Activated CD4-positive, alpha-beta T cell treated with anti-CD3 and anti-CD28 coated beads, Interleukin-2, amount 50 U/mL, for 48 hours (primary cell): ENCODE data around the gene SLC24A4.

ENCODE experiments used
- DNase-seq, 2 experiments: peaks; one replicate each; pipeline ENCODE4 v3.0.0-alpha.2; 2020

Gene SLC24A4

DNA sequence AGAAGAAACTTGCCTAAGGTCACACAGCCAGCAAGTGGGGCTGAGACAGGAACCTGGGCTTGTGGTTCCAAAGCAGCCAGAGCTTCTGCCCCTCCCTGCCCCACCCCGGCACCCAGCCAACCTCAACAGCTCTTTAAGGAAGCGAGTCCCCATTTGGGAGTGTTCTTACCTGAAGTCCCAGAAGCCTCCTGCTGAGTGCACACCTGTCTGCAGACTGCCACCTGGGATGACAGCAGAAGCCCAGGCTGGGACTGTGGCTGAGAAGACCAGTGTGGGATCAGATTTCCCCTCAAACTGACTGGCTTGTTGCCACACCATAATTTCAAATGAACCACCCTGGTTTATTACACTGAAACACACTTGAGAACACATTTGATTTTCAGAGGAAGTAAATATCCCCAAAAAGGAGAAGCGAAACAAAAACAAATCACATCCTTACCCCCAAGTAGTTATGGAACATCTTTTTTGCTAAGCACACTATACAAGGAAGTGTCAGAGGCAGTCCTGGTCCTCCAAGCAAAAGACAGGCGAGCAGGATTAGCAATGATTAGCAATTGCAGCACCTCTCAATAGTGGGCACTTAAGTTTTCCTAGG is 184.3 kb downstream of the SLC24A4 start:
- no peak for DNase-seq

DNA sequence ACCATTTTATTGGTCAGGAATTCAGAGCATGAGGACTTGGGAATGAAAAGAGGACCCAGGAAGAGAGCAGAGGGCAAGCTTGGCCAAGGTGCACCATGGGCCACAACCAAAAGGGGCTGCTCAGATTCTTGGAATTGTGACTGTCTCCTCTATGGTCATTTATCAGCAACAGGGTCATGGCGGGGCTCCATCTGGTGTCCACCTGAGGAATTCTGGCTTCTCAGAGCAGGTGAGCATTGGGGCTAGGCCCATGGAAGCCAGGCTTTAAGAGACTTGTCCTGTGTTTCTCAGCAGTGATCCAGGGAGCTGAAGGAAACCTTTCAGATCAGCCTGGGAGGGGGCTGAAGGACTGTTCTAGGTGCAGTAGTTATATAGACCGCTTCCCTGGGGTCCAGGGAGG is 188.0 kb downstream of the SLC24A4 start:
- DNase-seq, result no peak

DNA sequence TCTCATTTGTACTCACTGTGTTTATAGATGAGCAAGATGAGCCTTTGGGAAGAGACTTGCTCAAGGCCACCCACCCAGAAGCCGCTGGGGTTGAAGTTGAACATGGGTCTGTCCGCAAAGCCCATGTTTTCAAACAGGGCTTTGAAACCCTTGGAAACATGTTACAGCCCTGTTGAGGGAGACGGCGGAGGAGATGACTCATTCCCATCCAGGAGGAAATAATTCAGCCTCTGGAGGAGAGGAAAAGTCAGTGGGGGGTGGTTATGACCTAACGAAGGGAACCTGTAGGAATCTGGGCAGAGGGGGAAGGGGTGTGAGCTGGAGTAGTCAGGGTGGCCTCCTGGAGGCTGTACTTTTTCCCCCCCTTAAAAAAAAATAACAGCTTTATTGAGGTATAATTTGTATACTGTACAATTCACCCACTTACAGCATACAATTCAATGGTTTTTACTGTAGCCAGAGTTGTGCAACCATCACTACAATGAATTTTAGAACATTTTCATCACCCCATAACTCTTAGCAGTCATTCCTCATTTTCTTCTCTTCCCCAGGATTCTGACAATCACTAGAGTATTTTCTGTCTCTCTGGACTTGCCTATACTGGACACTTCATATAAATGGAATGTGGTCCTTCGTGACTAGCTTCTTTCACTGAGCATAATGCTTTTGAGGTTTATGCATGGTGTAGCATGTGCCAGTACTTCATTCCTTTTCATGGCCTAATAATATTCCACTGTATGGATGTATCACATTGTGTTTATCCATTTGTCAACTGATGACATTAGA is 188.7 kb downstream of the SLC24A4 start:
- DNase-seq, result no peak

DNA sequence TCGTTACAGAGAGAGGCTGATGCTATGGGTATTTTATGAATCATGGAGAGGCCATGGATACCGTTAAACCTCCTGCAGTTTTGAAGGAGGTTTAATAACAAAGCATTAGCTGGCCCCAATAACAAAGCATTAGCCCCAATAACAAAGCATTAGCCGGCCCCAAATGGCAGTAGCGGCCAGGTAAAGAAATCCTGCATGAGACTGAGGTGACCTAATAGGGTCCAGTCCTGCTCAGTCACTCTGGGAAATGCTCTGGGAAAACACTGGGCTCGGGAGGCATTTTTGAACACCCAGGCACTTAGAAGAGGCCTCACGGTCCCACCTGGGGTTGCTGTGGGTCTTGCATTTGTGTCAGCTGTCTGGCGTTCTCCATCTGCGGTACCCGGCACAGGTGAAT is 189.8 kb downstream of the SLC24A4 start:
- no peak for DNase-seq

DNA sequence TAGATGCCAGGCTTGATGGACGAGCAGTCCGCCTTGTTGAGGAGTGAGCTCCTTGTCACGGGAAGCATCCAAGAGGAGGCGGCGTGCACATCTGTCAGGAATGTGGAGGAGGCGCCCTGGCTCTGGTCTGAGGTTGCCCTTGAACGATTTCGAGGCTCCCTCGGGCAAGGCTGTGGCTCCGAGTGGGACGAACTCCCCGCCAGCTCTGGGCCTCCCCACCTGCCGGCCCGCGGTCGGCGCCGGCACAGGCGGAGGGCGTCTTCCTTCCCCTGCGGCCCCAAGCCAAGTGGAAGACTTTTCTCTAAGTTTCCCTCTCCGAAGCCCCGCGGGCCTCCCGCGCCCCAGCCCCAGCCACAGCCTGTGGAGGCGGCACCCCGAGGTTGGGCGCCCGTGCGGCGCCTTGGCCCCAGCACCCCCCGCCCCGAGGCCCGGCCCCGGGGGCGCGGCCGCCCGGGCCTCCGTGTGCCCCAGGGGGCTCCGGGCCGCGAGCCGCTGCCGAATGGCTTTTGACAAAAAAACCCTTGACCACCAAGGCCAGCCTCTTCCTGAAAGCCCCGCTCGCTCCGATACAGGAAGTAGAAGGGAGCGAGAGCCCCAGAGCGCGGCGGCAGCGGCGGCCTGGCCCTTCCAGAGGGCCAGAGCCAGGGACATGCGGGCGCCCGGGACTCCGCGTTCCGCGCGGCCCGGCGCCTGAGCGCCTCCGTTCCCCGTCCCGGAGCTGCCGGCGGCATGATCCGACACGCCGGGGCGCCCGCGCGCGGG is 190.4 kb downstream of the SLC24A4 start, which contains the start of gene RIN3:
Gene RIN3 (plus strand): TSS at position 578 of the 762 bp plus-strand sequence. CDS start 152 bp downstream, at position 730.
- DNase-seq, result peak; percentile 46 to 52

DNA sequence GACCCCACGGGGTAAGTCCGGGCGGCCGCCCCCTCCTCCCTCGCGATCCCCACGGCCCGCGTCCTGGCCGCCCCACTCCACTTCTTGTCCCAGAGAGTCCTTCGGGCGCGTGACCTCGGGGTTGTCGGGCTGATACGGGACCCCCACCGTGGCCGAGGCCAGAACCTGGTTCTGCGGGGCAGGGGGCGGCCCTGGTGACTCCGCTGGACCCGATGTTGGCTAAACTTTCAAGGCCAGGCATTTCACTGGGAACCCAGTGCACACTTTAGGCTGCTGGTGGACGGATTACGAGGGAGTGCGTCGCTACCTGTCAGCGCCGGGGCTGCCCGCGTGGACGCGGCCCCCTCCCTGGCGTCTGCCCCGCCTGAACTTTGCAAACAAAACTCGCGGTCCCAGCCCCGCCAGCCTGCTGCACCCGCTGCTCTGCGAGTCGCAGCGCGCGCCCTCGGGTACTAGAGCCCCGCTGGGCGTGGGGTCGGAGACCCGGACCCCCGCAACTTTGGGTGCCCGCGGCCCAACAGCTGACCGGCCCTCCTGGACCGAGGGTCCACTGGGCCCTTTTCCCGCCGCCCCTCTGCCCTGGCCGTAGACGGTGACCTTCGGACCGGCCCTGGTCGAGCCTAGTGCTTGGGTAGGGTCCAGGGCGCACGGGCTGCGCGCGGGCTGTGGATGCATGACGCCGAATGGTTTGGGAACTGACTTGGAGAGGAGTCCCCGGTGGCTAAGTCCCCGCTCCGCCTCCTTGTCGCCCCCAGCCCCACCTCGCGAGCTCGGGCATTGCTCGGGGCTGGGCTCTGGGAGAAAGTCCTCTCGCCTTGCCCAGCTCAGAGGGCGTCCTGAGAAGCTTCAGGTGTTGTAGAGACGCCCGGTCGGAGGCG is 191.2 kb downstream of the SLC24A4 start:
- peak; percentile 28 to 29 for DNase-seq

DNA sequence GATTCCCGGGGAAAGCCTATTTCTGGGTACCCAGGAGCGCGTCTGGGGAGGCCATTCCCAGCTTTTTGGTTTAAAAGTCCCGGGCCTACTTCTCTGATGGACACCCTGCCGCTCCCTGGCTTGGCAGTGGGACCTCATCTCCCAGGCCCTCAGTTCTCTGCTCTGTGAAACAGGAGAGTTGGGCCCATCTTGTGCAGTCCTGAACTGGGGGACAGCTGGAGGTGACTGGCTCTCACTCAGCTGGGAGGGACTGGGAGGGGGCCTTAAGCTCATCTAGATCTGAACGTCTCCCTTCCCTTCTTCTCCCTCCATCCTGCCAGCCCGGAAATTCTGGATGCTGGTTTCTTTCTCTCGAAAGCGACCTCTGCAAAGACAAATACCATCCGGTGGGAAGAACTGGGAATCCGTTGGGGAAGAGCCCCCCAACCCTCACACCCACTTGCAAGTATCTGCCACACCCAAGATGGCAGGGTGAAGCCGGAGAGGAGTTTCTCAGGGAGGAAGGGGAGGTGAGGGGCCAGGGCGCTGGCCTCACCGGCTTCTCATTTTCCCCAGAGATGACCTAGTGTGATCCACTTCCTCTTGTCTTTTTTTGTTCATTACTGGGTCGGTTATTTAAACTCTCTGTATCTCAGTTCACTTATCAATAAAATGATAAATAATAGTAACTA is 192.0 kb downstream of the SLC24A4 start:
- DNase-seq, result no peak

DNA sequence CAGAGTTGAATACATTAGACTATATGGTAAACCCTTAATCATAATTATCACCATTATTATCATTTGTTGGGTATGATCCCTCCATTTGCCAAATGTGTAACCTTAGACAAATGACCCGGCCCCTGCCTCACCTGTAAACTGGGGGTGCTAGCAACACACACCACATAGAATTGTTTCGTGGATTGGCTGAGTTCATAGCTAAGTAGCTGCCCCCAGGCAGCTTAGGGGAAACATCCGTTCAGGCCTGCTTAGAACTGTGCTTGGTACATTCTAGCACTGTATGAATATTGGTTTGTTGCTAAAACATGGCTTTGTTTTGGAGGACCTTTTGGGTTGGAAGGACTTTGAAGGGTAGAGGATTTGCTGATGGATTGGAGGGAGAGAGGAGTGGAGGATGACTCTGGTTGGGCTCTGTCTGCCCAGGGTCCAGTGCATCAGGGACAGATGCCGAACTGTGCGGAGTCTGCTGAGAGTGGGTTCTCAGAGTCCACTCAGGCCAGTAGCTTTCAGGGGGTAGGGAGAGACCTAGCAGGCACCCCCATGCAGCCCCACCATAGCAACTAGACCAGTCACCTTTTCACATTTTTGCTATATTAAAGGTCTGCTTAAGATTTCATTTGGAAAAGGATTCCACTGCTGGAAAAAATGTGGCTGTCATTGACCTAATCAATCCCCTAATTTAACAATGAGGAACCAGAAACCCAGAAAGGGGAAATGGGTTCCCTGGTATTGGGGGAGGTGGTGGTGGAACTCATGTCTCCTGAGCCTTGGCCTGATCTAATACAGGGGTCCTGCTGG is 192.8 kb downstream of the SLC24A4 start:
- no peak for DNase-seq

DNA sequence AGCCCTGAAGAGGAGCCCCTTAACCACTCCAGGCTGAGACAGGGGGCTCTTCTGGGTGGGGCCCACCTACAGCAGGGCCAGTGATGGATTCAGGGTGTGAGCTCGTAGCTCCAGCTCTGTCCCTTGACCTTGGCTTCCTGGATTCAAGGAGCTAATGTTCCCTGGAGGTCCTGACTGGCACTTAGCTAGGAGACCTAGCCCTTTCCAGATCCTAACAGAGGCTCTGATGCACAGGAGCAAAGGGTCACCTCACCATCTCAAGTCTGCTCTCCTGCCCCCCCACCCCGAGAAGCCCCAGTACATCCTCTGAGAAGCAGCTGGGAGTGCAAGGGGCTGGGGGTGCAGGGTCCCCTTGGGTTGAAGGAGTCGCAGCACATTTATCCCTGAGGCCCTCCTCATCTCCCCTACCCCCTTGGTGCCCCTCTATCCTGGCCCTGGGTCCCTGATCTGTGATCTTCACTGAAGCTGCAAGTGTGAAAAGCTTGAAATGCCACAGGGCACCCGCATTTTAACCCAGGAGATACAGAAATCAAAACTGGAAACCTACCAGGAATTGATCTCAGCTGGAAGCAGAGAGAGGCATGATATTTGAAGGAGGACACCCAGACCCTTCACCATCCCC is 193.5 kb downstream of the SLC24A4 start:
- DNase-seq, result no peak

DNA sequence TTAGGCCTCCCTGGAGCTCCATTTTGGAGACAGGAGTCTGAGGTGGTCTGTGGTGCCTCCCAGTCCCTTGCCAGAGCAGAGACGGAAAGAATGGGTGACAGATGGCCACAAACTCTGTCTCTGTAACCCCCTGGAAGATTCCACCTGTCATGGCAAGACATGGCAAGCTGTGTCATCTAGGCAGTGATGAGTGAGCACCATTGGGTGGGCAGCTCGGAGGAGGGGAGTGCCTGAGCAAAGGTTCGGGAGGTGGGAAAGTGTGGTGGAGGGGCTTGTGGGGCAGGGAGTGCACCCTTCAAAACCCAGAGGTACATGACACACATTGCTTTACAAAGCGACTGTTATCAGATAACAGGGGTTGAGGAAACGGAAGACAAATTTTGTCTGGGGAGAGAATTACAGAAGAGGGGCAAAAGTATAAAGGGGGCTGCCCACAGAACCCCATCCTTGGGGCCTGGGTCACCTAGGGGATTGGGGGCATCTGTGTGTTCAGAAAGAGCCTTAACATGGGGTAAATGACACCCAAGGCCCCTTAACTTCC is 194.1 kb downstream of the SLC24A4 start:
- DNase-seq, result no peak

DNA sequence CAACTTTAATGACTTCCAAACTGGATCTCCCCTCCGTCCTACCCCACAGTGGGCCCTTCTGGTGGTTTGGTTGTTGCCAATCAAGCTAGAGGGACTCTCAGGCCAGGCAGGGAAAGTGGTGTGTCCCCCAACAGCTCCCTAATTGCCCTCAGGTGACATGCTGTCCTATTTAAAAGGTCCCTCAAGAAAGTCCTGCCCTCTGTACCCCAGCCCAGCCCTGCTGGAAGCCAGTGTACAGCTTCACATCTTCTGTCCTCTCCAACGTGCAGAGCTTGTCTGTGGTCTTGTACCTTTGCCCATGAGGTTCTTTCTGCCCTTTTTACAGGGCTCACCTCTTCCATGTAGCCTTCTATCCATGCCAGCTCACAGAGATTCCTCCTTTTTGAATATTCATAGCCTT is 194.8 kb downstream of the SLC24A4 start:
- DNase-seq, result no peak

DNA sequence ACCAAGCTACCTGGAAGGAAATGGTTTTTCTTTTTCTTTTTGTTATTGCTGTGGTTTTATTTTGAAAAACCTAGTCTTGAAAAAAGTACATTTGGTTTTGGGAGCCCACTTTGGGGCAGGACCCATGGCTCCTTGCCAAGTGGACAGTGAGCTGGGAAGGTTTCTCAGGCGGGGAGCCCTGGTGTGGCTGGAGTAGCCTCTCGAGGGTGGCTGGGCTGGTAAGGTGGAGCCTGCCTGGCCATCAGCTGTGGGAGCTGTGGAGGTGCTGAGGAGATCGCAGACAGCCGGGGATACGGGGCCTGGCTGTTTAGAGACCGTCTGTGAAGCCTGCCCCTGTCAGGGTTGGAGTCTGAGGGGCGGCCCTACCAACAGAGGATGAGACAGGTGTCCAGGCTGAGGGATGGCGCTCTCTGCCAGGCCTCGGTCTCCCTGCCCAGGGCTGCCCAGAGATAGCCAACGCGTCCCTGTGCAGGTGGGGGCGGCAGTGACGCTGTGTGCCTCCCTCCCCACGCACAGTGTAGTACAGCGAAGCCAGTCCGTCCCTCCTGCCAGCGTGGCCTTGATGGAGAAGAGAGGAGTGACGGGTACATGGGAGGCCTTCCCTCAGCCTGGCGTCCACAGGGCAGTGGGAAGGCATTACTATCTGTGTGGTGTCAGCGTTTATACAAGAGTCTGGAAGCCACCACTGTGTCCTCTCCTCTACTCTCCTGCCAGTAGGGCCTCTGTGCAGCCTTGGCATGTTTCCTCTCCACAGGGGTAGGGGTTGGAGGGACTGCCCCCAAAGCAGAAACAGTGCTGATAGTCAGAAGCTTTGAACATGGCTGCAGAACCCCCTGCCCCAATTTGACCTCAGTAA is 196.5 kb downstream of the SLC24A4 start:
- DNase-seq, result no peak

DNA sequence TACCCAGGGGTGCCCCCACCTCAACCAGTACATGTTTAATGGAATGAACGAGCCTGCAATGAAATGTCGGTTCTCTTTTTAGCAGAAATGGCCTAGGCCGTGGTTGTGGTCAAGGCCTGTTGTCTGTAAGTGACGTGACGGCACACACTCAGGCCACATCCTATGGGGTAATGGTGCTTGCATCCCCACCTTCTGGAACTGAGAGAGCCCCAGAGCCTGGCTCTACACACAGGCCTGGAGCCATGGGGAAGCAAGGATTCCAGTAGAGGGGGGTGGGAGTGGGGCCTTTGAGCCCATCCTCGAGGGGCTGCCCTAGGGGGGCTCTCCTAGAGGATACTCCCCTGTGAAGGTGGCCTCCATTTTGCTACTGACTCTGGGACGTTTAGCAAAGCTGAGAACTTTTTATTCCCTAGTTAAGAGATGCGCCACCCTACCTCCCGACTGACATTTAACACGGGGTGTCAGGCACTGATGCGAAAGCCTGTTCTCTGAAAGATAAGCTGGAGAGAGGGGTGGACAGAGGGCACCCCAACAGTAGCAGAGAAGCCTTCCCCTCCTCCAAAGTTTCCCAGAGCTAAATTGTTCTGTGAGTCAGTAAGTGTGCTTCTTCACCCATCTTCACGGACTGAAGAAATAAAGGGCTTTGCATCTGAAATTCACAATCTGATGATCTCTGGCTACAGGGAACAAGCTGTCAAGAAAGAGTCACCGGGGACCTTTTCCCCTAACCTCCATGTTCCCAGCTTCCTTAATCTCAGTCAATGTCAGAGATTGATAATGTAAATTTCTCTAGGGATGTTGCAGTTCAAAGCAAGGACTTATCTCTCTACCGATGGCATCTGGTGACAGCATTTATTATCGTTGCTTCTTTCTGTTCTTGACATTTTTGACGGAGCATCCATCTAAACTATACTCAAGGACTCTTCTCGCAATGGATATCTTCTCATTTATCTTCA is 197.4 kb downstream of the SLC24A4 start:
- no peak for DNase-seq

DNA sequence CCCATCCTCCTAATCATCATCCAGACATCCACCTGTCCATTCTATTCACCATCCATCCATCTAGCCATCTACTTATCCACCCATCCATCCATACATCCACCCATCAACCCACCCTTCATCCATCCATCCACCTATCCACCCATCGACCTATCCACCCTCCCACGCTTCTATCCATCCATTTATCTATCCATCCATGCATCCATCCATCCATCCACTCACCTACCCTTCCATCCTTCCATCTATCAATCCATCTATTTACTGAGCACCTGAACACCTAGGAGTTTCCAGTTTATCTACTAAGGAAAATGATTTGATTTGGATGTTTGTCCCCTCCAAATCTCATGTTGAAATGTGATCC is 198.1 kb downstream of the SLC24A4 start:
- no peak for DNase-seq

DNA sequence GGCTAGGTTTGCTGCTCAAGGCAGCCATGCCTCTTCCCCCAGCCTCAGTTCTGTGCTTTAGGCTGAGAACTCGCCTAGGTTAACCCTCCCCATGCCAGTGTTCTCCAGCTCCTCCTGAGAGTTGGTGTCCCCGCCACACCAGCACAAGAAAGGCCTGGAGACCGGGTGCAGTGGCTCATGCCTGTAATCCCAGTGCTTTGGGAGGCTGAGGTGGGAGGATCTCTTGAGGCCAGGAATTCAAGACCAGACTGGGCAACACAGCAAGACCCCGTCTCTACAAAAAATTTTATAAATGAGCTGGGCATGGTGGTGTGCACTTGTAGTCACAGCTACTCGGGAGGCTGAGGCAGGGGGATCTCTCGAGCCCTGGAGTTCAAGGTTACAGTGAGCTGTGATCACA is 200.8 kb downstream of the SLC24A4 start:
- no peak for DNase-seq

DNA sequence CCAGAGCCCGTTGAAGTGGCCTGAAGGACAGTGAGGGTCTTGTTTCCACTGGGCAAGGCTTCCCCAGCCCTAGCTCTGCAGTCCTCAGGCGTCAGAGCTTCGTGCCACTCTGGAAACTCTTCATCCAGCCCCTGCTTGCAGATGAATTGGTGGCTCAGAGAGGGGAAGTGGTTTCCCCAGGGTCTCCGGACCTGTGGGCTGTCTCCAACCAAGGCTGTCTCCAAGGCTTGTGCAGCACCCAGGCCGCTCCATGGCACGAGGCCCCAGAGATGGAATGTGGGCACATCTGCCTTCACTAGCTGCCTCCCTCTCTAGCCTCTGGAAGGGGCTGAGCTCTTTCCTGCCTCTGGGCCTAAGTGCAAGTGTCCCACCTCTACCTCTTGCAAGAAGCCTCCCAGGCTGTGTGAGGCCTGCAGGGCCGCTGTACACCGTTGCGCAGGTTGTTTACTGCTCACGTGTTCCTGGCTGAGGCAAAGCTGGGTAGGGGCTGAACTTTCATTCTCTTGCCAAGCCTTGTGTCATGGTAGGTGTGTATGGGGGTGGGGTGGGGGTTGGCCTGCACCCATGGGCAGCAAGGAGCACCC is 201.7 kb downstream of the SLC24A4 start:
- DNase-seq, result no peak

DNA sequence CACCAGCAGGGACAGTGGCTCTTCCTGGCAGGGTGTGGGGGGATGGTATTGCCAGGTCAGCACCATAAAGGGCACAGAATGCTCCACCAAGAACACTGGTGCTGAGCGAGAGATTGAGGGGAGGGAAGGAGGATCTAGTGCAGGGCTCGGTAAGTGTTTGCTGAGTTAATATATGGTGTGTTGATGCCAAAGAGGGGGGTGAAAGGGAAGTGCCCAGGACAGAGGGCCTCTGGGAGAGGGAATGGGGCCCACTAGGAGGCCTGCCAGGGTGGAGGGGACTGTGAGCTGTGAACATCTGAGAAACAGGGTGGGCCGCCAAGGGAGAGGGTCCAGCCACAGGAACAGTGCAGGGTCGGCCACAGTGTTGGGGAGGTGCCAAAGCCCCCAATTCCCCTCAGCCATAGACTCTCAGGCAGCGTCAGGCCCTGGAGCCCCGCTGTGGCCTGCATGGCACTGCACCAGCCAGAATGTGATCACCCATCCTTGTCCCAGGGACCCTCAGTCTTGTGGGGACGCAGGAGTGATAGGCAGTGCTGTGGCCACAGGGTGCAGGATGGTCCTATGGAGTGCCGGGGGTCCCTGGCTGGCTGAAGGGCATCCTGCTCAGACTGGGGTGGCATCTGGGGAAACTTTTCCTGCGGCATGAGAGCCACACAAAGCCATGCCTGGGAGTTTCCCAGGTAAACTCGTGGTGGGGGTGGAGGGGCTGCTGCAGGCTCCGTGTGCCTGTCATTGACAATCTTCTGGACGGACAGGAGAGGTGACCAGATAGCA is 202.5 kb downstream of the SLC24A4 start:
- no peak for DNase-seq
